Cardiac muscle cell (in vitro differentiated cells and primary cell): ENCODE data around the gene USB1. TPM values are rescaled to one million over a fixed set of nuclear protein-coding genes. Genes with fewer than 3 reads are reported as not detected.
A peak's percentile ranks its signal among the peaks of the same experiment; 100 is the strongest.

Source experiments
- DNase-seq, 2 donors: peaks; one replicate each; pipeline versions ENCODE4 v3.0.0 to v3.0.0-alpha.2; 2010 to 2017; ENCODE audit warnings: low read depth in 1 of 2, low spot score in 1 of 2
- H3K27ac ChIP-seq: fragments of 200-600 bp; sonication (generic); 2 replicates; pipeline ENCODE4 v1.5.1; 2016
- H3K27me3 ChIP-seq: fragments of 200-600 bp; sonication (generic); 2 replicates; pipeline ENCODE4 v1.6.0; 2016; ENCODE audit warnings: control low read depth
- H3K36me3 ChIP-seq: fragments of 200-600 bp; sonication (generic); 2 replicates; pipeline ENCODE4 v1.5.1; 2016; ENCODE audit warnings: control low read depth
- H3K4me1 ChIP-seq: fragments of 200-600 bp; sonication (generic); 2 replicates; pipeline ENCODE4 v1.8.1; 2017; ENCODE audit warnings: low read depth, mild to moderate bottlenecking, mixed run types
- H3K4me3 ChIP-seq: fragments of 200-600 bp; sonication (generic); 2 replicates; pipeline ENCODE4 v1.5.1; 2016; ENCODE audit warnings: mild to moderate bottlenecking
- H3K9me3 ChIP-seq: fragments of 200-600 bp; sonication (generic); 2 replicates; pipeline ENCODE4 v1.5.1; 2017; ENCODE audit warnings: low read depth, mild to moderate bottlenecking, control low read depth
- polyA plus RNA-seq: library from polyadenylated mRNA; unstranded; fragments of >200 nt; fragmentation: Nextera tagmentation; extraction: Ambion mirVana; gene quantifications from 2 replicates; pipeline ENCODE4 v1.2.1, GENCODE V29; 2016
- total RNA-seq: library from RNA; depleted of rRNA; stranded (reverse); fragments of >200 nt; gene quantifications from 2 replicates; pipeline ENCODE4 v1.2.3, GENCODE V29; 2016
- TF ChIP-seq, protein P1 (sequence below): IDR thresholded peaks from 2 replicates; pipeline ENCODE4 v1.5.1; 2012; ENCODE audit warnings: low read depth, mild to moderate bottlenecking, low read length

USB1 gene
- total and polyA plus RNA-seq, 2 experiments from 2014 or later = 48.3 to 60.8 TPM

- Histone ChIP-seq H3K4me1 (no peaks in the 10 kb centered on the region), H3K4me3 (no peak overlapping the region), H3K27me3 (no peaks in the 10 kb centered on the region), H3K9me3 (no peaks in the 10 kb centered on the region), H3K27ac (no peak overlapping the region), H3K36me3 (no peaks in the 10 kb centered on the region)
- TF ChIP-seq, protein P1, sequence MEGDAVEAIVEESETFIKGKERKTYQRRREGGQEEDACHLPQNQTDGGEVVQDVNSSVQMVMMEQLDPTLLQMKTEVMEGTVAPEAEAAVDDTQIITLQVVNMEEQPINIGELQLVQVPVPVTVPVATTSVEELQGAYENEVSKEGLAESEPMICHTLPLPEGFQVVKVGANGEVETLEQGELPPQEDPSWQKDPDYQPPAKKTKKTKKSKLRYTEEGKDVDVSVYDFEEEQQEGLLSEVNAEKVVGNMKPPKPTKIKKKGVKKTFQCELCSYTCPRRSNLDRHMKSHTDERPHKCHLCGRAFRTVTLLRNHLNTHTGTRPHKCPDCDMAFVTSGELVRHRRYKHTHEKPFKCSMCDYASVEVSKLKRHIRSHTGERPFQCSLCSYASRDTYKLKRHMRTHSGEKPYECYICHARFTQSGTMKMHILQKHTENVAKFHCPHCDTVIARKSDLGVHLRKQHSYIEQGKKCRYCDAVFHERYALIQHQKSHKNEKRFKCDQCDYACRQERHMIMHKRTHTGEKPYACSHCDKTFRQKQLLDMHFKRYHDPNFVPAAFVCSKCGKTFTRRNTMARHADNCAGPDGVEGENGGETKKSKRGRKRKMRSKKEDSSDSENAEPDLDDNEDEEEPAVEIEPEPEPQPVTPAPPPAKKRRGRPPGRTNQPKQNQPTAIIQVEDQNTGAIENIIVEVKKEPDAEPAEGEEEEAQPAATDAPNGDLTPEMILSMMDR = no peak
- no peak for DNase-seq
Observed at GRCh38 chr16:57970319-57970718, 30.9 kb upstream of the USB1 start.

DNA sequence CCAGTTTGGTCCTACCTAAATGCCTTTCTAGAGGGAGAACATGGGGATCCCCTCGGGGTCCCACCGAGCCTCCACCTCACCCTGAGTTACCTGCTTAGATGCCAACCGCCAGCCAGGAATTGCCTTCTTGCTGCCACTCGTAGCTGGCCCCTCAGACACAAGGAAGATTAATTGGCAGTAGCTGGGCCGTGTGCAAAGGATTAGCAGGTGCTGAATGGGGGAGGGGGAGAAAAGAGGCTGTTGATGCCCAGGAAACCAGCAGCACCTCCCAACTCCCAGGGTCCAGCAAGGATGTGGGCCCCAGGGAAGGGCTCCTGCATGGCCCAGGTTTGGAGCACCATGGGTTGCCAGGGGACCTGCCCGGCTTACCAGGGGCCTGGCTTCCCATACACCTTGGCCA is 30.2 kb upstream of the USB1 start, which contains the start of gene CNGB1:
Gene CNGB1 (minus strand): TSS at position 159 of the 400 bp plus-strand sequence. CDS start 3,842 bp downstream, outside the sequence.
- Histone ChIP-seq H3K27ac (no peak within 1 kb of the TSS), H3K27me3 (no peaks in the 10 kb centered on the region), H3K4me3 (no peak within 1 kb of the TSS), H3K9me3 (no peaks in the 10 kb centered on the region), H3K36me3 (no peaks in the 10 kb centered on the region), H3K4me1 (no peaks in the 10 kb centered on the region)
- TF ChIP-seq, protein P1 = no peak
- no peak for DNase-seq

DNA sequence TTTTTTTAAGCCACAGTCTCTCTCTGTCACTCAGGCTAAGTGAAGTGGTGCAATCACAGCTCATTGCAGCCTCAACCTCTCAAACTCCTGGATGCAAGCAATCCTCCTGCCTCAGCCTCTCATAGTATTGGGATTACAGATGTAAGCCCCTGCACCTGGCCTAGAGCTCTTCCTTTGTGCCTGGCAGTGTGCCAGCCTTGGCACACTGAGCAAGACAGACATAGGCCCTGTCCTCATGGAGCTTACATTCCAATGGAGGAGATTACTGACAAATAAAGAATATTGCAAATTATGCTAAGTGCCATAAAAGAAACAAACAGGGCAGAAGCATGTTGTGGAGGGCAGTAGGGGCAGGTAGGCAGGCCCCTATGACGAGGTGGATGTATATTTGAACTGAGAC is 29.4 kb upstream of the USB1 start:
- TF ChIP-seq, protein P1 = no peak
- H3K4me3 ChIP-seq = no peak overlapping the region
- no peak overlapping the region for H3K27ac ChIP-seq
- no peaks in the 10 kb centered on the region for H3K36me3 ChIP-seq
- H3K4me1 ChIP-seq = no peaks in the 10 kb centered on the region
- DNase-seq = no peak
- H3K27me3 ChIP-seq = no peaks in the 10 kb centered on the region
- H3K9me3 ChIP-seq = no peaks in the 10 kb centered on the region

- Histone ChIP-seq H3K27ac (no peak overlapping the region), H3K27me3 (no peaks in the 10 kb centered on the region), H3K36me3 (no peaks in the 10 kb centered on the region), H3K4me3 (no peak overlapping the region), H3K9me3 (no peaks in the 10 kb centered on the region), H3K4me1 (no peaks in the 10 kb centered on the region)
- TF ChIP-seq, protein P1 = no peak
- no peak for DNase-seq
Observed at GRCh38 chr16:57972306-57972705, 28.9 kb upstream of the USB1 start.

GRCh38 chr16:57976331-57976796 is 24.8 kb upstream of the USB1 start:
- Histone ChIP-seq H3K4me3 (no peak overlapping the region), H3K27me3 (no peaks in the 10 kb centered on the region), H3K9me3 (no peaks in the 10 kb centered on the region), H3K36me3 (no peaks in the 10 kb centered on the region), H3K4me1 (no peaks in the 10 kb centered on the region), H3K27ac (no peak overlapping the region)
- DNase-seq = peak in 1 of 2 donors; percentile 58
- TF ChIP-seq, protein P1 = no peak
